ENCODE results near the gene FRMD4A.
"Not testable (repeated sequence)": the region's sequence is repeated elsewhere in the genome, so short reads cannot be mapped to it uniquely, and the experiment has no call there.

The FRMD4A gene

DNA sequence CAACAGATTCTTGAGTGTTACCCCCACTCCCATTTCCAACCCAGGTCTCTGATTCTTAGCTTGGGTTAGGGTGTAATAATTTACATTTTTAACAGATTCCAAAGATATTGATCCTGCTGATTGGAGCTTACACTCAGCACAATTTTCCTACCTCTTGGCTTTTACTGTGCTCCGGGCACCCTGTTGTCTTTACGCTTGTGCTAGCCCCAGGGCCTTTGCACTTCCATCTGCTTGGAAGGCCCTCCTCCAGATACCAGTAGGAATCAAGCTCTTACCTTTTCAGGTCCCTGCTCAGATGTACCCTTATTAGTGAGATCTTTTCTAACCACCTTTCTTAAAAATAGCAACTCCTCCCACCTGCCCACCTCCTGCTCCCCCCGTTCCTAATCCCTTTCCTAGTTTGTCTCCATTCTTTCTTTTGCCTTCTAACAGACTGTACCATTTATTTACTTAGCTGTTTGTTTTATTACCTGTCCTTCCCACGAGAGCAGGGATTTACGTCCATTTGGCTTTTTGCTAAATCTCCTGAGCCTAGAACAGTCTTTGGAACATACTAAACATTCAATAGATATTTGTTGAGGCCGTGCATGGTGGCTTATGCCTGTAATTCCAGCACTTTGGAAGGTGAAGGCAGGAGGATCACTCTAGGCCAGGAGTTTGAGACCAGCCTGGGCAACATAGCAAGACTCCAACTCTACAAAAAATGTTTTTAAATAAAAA is 427.7 kb downstream of the FRMD4A start:
- DNase-seq, result no peak
- H2AFZ ChIP-seq (ENCODE audit: low read length), result no peak overlapping the region
- no peaks in the 10 kb centered on the region for H3K4me1 ChIP-seq (ENCODE audit: low read length)
- no peaks in the 10 kb centered on the region for H3K79me2 ChIP-seq (ENCODE audit: low read length)
- H3F3A ChIP-seq (ENCODE audit: insufficient read depth, low read length), result no peaks in the 10 kb centered on the region
- no peak overlapping the region for H3K4me3 ChIP-seq (ENCODE audit: low read length)
- no peaks in the 10 kb centered on the region for H3K9me2 ChIP-seq (replicated peaks; ENCODE audit: insufficient read depth, low read length)
- no peaks in the 10 kb centered on the region for H3K36me3 ChIP-seq (replicated peaks; ENCODE audit: insufficient read depth, low read length)
- TF ChIP-seq EZH2phosphoT487 (IDR thresholded peaks at IDR 0.05; ENCODE audit: low read length), result no peak
- TF ChIP-seq, protein P1, sequence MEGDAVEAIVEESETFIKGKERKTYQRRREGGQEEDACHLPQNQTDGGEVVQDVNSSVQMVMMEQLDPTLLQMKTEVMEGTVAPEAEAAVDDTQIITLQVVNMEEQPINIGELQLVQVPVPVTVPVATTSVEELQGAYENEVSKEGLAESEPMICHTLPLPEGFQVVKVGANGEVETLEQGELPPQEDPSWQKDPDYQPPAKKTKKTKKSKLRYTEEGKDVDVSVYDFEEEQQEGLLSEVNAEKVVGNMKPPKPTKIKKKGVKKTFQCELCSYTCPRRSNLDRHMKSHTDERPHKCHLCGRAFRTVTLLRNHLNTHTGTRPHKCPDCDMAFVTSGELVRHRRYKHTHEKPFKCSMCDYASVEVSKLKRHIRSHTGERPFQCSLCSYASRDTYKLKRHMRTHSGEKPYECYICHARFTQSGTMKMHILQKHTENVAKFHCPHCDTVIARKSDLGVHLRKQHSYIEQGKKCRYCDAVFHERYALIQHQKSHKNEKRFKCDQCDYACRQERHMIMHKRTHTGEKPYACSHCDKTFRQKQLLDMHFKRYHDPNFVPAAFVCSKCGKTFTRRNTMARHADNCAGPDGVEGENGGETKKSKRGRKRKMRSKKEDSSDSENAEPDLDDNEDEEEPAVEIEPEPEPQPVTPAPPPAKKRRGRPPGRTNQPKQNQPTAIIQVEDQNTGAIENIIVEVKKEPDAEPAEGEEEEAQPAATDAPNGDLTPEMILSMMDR (IDR thresholded peaks at IDR 0.05; ENCODE audit: low read length), result no peak
- TF ChIP-seq EZH2 (optimal IDR thresholded peaks at IDR 0.05; ENCODE audit: low read depth, low read length), result no peak
- H4K20me1 ChIP-seq (ENCODE audit: insufficient read depth, low read length), result no peaks in the 10 kb centered on the region
- no peak overlapping the region for H3K4me2 ChIP-seq (ENCODE audit: low read depth, low read length)
- H3K9me3 ChIP-seq (replicated peaks; ENCODE audit: insufficient read depth, low read length), result no peaks in the 10 kb centered on the region
- no peak overlapping the region for H3K27ac ChIP-seq (ENCODE audit: low read length)
- H3K9ac ChIP-seq (ENCODE audit: low read length), result no peak overlapping the region
- no peaks in the 10 kb centered on the region for H3K27me3 ChIP-seq (replicated peaks; ENCODE audit: insufficient read depth, low read length)

GRCh38 chr10:13899941-13900340 is 430.8 kb downstream of the FRMD4A start:
- Histone ChIP-seq H2AFZ (ENCODE audit: low read length) (no peak overlapping the region), H3K36me3 (replicated peaks; ENCODE audit: insufficient read depth, low read length) (no peaks in the 10 kb centered on the region), H3K4me1 (ENCODE audit: low read length) (no peaks in the 10 kb centered on the region), H3K27me3 (replicated peaks; ENCODE audit: insufficient read depth, low read length) (no peaks in the 10 kb centered on the region), H3K9me3 (replicated peaks; ENCODE audit: insufficient read depth, low read length) (no peaks in the 10 kb centered on the region), H3K4me3 (ENCODE audit: low read length) (no peak overlapping the region), H3K9me2 (replicated peaks; ENCODE audit: insufficient read depth, low read length) (no peaks in the 10 kb centered on the region), H3K4me2 (ENCODE audit: low read depth, low read length) (no peak overlapping the region), H3K27ac (ENCODE audit: low read length) (no peak overlapping the region), H3F3A (ENCODE audit: insufficient read depth, low read length) (no peaks in the 10 kb centered on the region), H4K20me1 (ENCODE audit: insufficient read depth, low read length) (no peaks in the 10 kb centered on the region), H3K79me2 (ENCODE audit: low read length) (no peaks in the 10 kb centered on the region), H3K9ac (ENCODE audit: low read length) (no peak overlapping the region)
- TF ChIP-seq EZH2phosphoT487 (IDR thresholded peaks at IDR 0.05; ENCODE audit: low read length) (no peak), EZH2 (optimal IDR thresholded peaks at IDR 0.05; ENCODE audit: low read depth, low read length) (no peak)
- TF ChIP-seq, protein P1 (IDR thresholded peaks at IDR 0.05; ENCODE audit: low read length), result no peak
- DNase-seq, result no peak

DNA sequence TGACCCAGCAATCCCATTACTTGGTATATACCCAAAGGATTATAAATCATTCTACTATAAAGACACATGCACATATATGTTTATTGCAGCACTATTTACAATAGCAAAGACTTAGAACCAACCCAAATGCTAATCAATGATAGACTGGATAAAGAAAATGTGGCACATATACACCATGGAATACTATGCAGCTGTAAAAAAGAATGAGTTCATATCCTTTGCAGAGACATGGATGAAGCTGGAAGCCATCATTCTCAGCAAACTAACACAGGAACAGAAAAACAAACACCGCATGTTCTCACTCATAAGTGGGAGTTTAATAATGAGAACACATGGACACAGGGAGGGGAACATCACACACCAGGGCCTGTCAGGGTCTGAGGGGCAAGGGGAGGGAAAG is 434.6 kb downstream of the FRMD4A start:
- not testable (repeated sequence) for H3K9me2 ChIP-seq (replicated peaks; ENCODE audit: insufficient read depth, low read length); H3K36me3 ChIP-seq (replicated peaks; ENCODE audit: insufficient read depth, low read length); H3K27ac ChIP-seq (ENCODE audit: low read length); H3K4me2 ChIP-seq (ENCODE audit: low read depth, low read length); H3F3A ChIP-seq (ENCODE audit: insufficient read depth, low read length); H3K79me2 ChIP-seq (ENCODE audit: low read length); H4K20me1 ChIP-seq (ENCODE audit: insufficient read depth, low read length); H2AFZ ChIP-seq (ENCODE audit: low read length); H3K4me3 ChIP-seq (ENCODE audit: low read length); DNase-seq; H3K9ac ChIP-seq (ENCODE audit: low read length); H3K4me1 ChIP-seq (ENCODE audit: low read length); H3K9me3 ChIP-seq (replicated peaks; ENCODE audit: insufficient read depth, low read length); H3K27me3 ChIP-seq (replicated peaks; ENCODE audit: insufficient read depth, low read length)

- TF ChIP-seq, protein P1 (IDR thresholded peaks at IDR 0.05; ENCODE audit: low read length), result no peak
- TF ChIP-seq EZH2 (optimal IDR thresholded peaks at IDR 0.05; ENCODE audit: low read depth, low read length) (no peak), EZH2phosphoT487 (IDR thresholded peaks at IDR 0.05; ENCODE audit: low read length) (no peak)
- Histone ChIP-seq H3K9ac (ENCODE audit: low read length) (no peak overlapping the region), H3F3A (ENCODE audit: insufficient read depth, low read length) (no peaks in the 10 kb centered on the region), H3K9me2 (replicated peaks; ENCODE audit: insufficient read depth, low read length) (no peaks in the 10 kb centered on the region), H3K4me2 (ENCODE audit: low read depth, low read length) (no peak overlapping the region), H3K4me1 (ENCODE audit: low read length) (no peaks in the 10 kb centered on the region), H3K79me2 (ENCODE audit: low read length) (no peaks in the 10 kb centered on the region), H2AFZ (ENCODE audit: low read length) (no peak overlapping the region), H3K27ac (ENCODE audit: low read length) (no peak overlapping the region), H3K9me3 (replicated peaks; ENCODE audit: insufficient read depth, low read length) (no peaks in the 10 kb centered on the region), H3K27me3 (replicated peaks; ENCODE audit: insufficient read depth, low read length) (0 out of 2 replicates have a peak, but pooled peaks cover 2% of the 10 kb centered on the region), H4K20me1 (ENCODE audit: insufficient read depth, low read length) (no peaks in the 10 kb centered on the region), H3K4me3 (ENCODE audit: low read length) (no peak overlapping the region), H3K36me3 (replicated peaks; ENCODE audit: insufficient read depth, low read length) (no peaks in the 10 kb centered on the region)
- no peak for DNase-seq
Measured at GRCh38 chr10:13894412-13895093, 436.2 kb downstream of the FRMD4A start.

Measured in MM.1S (cell line).